ENCODE data around the gene CXCL14.

- no peak for TF ChIP-seq CTCF (IDR thresholded peaks at IDR 0.05)
- no peak for TF ChIP-seq POLR2A (IDR thresholded peaks at IDR 0.05)
Measured at GRCh38 chr5:135593886-135594285, 15.1 kb upstream of the CXCL14 start.
